Activated T-cell treated with anti-CD3 and anti-CD28 coated beads, Interleukin-2, amount 50 U/mL, for 4 hours (primary cell): ENCODE data around the gene DNAH2. TPM values are rescaled to one million over a fixed set of nuclear protein-coding genes. Genes with fewer than 3 reads are reported as not detected.

Experiments used
- ATAC-seq, 2 donors: fragments of 200-7000 bp; cut with Tn5 transposase; one replicate each; pipeline ENCODE4 v1.10.0; 2021
- DNase-seq: peaks from one replicate; pipeline ENCODE4 v3.0.0-alpha.2; 2020
- H3K27me3 Mint-ChIP-seq: one replicate; pipeline ENCODE4 v1.8.0; 2021; ENCODE audit warnings: low read depth, mixed read lengths
- H3K36me3 Mint-ChIP-seq: one replicate; pipeline ENCODE4 v1.8.0; 2022; ENCODE audit warnings: mixed read lengths; ENCODE audit not compliant: insufficient read depth
- H3K4me1 Mint-ChIP-seq: one replicate; pipeline ENCODE4 v1.8.0; 2021; ENCODE audit warnings: low read depth, mixed read lengths
- H3K4me3 Mint-ChIP-seq: one replicate; pipeline ENCODE4 v1.8.0; 2021; ENCODE audit warnings: mild to moderate bottlenecking, moderate library complexity, mixed read lengths
- H3K9me3 Mint-ChIP-seq: one replicate; pipeline ENCODE4 v1.8.0; 2021; ENCODE audit warnings: mixed read lengths
- total RNA-seq, 3 donors: library from RNA; stranded (reverse); gene quantifications; one replicate each; pipeline ENCODE4 v1.2.1, GENCODE V29; 2021

DNAH2 gene
- total RNA-seq, 3 donors from 2014 or later, result not detected

GRCh38 chr17:7709031-7709430 is 8.5 kb upstream of the DNAH2 start:
- H3K9me3 Mint-ChIP-seq, result no peaks in the 10 kb centered on the region
- peaks cover 25% of the 10 kb centered on the region for H3K4me1 Mint-ChIP-seq
- H3K36me3 Mint-ChIP-seq, result no peaks in the 10 kb centered on the region
- DNase-seq (no peak), ATAC-seq (no peak)
- H3K4me3 Mint-ChIP-seq, result no peak overlapping the region
- H3K27me3 Mint-ChIP-seq, result peaks cover 74% of the 10 kb centered on the region

DNA sequence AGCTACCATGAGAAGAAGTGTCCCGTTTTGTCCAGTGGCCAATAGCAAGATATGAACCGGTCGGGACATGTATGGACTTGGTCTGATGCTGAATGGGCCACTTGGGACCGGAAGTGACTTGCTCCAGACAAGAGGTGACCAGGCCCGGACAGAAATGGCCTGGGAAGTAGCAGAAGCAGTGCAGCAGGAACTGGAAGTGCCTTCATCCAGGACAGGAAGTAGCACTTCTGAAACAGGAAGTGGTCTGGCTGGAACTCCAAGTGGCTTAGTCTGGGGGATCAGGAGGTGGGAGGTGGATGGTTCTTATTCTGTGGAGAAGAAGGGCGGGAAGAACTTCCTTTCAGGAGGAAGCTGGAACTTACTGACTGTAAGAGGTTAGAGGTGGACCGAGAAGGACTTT is 7.2 kb upstream of the DNAH2 start:
- ATAC-seq, result no peak
- Mint-ChIP-seq H3K9me3 (no peaks in the 10 kb centered on the region), H3K36me3 (no peaks in the 10 kb centered on the region), H3K27me3 (peaks cover 77% of the 10 kb centered on the region), H3K4me3 (no peak overlapping the region), H3K4me1 (peaks cover 18% of the 10 kb centered on the region)
- DNase-seq, result no peak

- DNase-seq, result no peak
- Mint-ChIP-seq H3K36me3 (no peaks in the 10 kb centered on the region), H3K27me3 (peaks cover 80% of the 10 kb centered on the region), H3K4me1 (peaks cover 12% of the 10 kb centered on the region), H3K4me3 (no peak overlapping the region), H3K9me3 (no peaks in the 10 kb centered on the region)
- ATAC-seq, result peak; percentile 51 to 58
Measured at GRCh38 chr17:7711051-7711755, 6.3 kb upstream of the DNAH2 start.

GRCh38 chr17:7712111-7712771 is 5.3 kb upstream of the DNAH2 start:
- no peak overlapping the region for H3K4me3 Mint-ChIP-seq
- no peaks in the 10 kb centered on the region for H3K9me3 Mint-ChIP-seq
- no peaks in the 10 kb centered on the region for H3K36me3 Mint-ChIP-seq
- ATAC-seq, result no peak
- H3K4me1 Mint-ChIP-seq, result peaks cover 14% of the 10 kb centered on the region
- H3K27me3 Mint-ChIP-seq, result peaks cover 77% of the 10 kb centered on the region
- no peak for DNase-seq

- peaks cover 23% of the 10 kb centered on the region for H3K4me1 Mint-ChIP-seq
- H3K27me3 Mint-ChIP-seq, result peaks cover 74% of the 10 kb centered on the region
- no peaks in the 10 kb centered on the region for H3K36me3 Mint-ChIP-seq
- ATAC-seq, result no peak
- no peak for DNase-seq
- no peak overlapping the region for H3K4me3 Mint-ChIP-seq
- no peaks in the 10 kb centered on the region for H3K9me3 Mint-ChIP-seq
Measured at GRCh38 chr17:7713782-7714181, 3.8 kb upstream of the DNAH2 start.

DNA sequence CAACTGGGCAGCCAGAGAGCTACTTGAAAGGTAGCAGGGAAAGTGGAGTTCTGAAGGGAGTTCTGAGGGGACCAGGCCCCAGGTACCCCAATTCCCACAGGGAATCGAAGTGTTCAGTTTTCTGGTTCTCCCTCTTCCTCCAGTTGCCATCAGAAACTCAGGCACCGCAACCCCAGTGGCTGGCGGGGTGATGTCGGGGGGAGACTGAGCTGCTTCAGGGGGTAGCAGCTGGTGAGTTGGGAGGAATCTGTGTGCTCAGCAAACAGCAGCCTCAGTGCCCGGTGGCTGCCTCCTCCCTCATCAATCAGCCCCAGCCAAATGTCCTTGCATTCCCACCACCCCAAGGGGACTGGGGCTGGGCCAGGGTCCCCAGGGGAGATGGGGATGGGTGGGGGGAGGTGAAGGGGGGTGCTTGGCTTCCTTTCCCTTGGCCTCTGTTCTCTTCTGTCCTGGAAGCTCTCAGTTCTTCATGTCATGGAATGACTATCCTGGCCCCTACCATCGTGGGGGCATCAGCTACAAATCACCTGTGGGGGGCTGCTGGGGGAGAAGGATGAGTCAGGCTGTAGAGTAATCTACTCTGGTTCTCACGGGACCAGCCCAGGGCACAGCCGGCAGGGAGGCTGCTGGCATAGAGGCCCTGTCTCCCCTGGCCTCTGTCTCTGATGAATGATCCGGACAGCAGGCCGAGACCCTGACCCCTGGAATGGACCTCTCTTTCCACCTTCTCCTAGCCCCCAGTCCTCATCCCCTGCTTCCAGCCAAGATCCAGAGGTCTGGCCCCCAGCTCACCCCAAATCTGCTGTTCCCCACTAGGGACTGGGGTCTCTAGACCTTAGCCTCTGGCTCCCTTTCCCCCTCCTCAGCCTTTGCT is 2.6 kb upstream of the DNAH2 start:
- Mint-ChIP-seq H3K27me3 (peaks cover 76% of the 10 kb centered on the region), H3K9me3 (no peaks in the 10 kb centered on the region), H3K4me1 (peaks cover 23% of the 10 kb centered on the region), H3K4me3 (no peak overlapping the region), H3K36me3 (no peaks in the 10 kb centered on the region)
- ATAC-seq, result no peak
- no peak for DNase-seq

- H3K9me3 Mint-ChIP-seq, result no peaks in the 10 kb centered on the region
- H3K4me1 Mint-ChIP-seq, result peaks cover 14% of the 10 kb centered on the region
- peaks cover 75% of the 10 kb centered on the region for H3K27me3 Mint-ChIP-seq
- DNase-seq, result no peak
- H3K4me3 Mint-ChIP-seq, result no peak overlapping the region
- H3K36me3 Mint-ChIP-seq, result no peaks in the 10 kb centered on the region
- no peak for ATAC-seq
Measured at GRCh38 chr17:7715936-7716886, 1.3 kb upstream of the DNAH2 start.

DNA sequence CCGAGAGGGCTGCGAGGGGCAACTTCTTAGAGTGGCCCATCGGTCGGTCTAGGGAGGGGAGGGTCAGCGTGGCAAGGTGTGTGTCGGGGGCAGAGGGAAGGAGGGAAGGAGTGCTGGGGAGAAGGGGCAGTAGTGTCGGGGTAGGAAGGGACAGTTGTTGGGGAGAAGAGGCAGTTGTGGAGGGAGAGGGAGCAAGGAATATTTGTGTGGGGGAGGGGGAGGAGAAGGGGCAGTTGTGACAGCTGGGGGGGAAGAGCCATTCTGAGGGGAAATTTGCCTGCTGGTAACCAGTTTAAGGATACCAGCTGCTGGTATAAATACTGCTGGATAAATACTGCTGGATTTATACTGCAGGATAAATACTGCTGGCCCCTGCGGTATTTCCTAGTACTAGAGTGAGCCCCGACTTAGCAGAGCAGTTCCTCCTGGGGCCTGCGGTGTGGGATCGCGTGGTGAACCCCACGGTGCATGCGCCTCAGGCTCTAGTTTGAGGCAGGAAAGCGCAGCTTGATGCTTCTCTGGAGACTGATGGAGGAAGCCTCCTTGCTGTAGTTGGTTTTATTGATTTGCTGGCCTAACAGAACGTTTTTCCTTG is 309 bp downstream of the DNAH2 start:
- H3K4me1 Mint-ChIP-seq, result peaks cover 14% of the 10 kb centered on the region
- H3K27me3 Mint-ChIP-seq, result peaks cover 74% of the 10 kb centered on the region
- no peak for DNase-seq
- no peaks in the 10 kb centered on the region for H3K36me3 Mint-ChIP-seq
- H3K4me3 Mint-ChIP-seq, result peak overlapping the region; percentile 40
- H3K9me3 Mint-ChIP-seq, result no peaks in the 10 kb centered on the region
- peak; percentile 63 to 74 for ATAC-seq

GRCh38 chr17:7719661-7720060 is 2.1 kb downstream of the DNAH2 start:
- H3K9me3 Mint-ChIP-seq, result no peaks in the 10 kb centered on the region
- peaks cover 73% of the 10 kb centered on the region for H3K27me3 Mint-ChIP-seq
- ATAC-seq (no peak), DNase-seq (no peak)
- H3K4me3 Mint-ChIP-seq, result no peak overlapping the region
- no peaks in the 10 kb centered on the region for H3K36me3 Mint-ChIP-seq
- H3K4me1 Mint-ChIP-seq, result peaks cover 14% of the 10 kb centered on the region

DNA sequence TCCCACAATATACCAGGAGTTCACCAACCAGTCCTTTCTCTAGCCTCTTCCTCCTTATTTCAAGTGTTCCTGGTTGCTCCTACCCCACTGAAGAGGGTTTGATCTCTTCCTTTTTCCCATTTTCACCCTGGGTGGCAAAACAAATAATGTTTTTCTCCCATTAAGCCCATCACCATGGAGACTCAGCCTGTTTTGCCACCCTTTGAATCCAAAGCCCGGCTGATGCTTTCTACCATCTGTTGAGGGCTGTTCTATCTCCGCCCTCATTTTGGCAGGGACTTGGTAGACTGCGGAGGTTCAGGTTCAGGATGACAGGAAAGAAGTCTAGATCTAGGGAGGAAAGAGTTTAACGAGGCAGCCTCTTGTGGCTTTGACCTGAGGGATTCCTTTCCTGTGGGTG is 2.6 kb downstream of the DNAH2 start:
- peaks cover 69% of the 10 kb centered on the region for H3K27me3 Mint-ChIP-seq
- H3K4me3 Mint-ChIP-seq, result no peak overlapping the region
- DNase-seq (no peak), ATAC-seq (no peak)
- H3K36me3 Mint-ChIP-seq, result no peaks in the 10 kb centered on the region
- H3K9me3 Mint-ChIP-seq, result no peaks in the 10 kb centered on the region
- H3K4me1 Mint-ChIP-seq, result peaks cover 14% of the 10 kb centered on the region

- H3K36me3 Mint-ChIP-seq, result no peaks in the 10 kb centered on the region
- ATAC-seq (no peak), DNase-seq (no peak)
- peaks cover 10% of the 10 kb centered on the region for H3K4me1 Mint-ChIP-seq
- no peaks in the 10 kb centered on the region for H3K9me3 Mint-ChIP-seq
- no peak overlapping the region for H3K4me3 Mint-ChIP-seq
- H3K27me3 Mint-ChIP-seq, result peaks cover 58% of the 10 kb centered on the region
Measured at GRCh38 chr17:7721612-7722011, 4.1 kb downstream of the DNAH2 start.

GRCh38 chr17:7727886-7728285 is 10.3 kb downstream of the DNAH2 start:
- no peaks in the 10 kb centered on the region for H3K9me3 Mint-ChIP-seq
- no peaks in the 10 kb centered on the region for H3K36me3 Mint-ChIP-seq
- no peak for DNase-seq
- peaks cover 25% of the 10 kb centered on the region for H3K27me3 Mint-ChIP-seq
- no peak overlapping the region for H3K4me3 Mint-ChIP-seq
- H3K4me1 Mint-ChIP-seq, result no peaks in the 10 kb centered on the region
- no peak for ATAC-seq

DNA sequence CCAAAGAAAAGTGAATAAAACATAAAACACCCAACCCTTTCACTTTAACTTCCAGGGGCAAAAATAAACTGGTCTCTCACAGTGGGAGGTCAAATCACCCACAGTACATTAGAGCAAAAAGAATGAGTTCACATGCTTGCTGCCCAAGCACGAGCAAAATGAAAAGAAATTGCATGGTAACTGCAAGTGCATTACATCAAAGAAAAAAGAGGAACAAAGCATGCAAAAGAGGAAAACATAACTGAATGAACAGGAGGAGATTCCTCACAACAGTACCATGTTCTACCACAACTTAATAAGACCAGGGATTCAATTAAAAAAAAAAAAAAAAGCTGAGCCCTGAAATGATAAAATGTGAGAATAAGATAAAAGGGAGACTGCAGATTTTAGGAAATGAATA is 12.3 kb downstream of the DNAH2 start:
- Mint-ChIP-seq H3K36me3 (no peaks in the 10 kb centered on the region), H3K4me3 (no peak overlapping the region), H3K27me3 (peaks cover 15% of the 10 kb centered on the region), H3K9me3 (no peaks in the 10 kb centered on the region), H3K4me1 (no peaks in the 10 kb centered on the region)
- ATAC-seq, result no peak
- no peak for DNase-seq
